Activated CD4-positive, CD25-positive, alpha-beta regulatory T cell treated with anti-CD3 and anti-CD28 coated beads, Interleukin-2, amount 50 U/mL, for 16 hours (primary cell): ENCODE data around the gene TMEM235.
A peak's percentile ranks its signal among the peaks of the same experiment; 100 is the strongest.
"Not testable (repeated sequence)": the region's sequence is repeated elsewhere in the genome, so short reads cannot be mapped to it uniquely, and the experiment has no call there.

Experiments
- DNase-seq: peaks from one replicate; pipeline ENCODE4 v3.0.0-alpha.2; 2020; ENCODE audit warnings: low read depth, low spot score

The TMEM235 gene

GRCh38 chr17:78238823-78239488 is 7.5 kb downstream of the TMEM235 start:
- DNase-seq: no peak

- no peak for DNase-seq
These were observed 8.1 kb downstream of the TMEM235 start for GRCh38 chr17:78239489-78239931.

DNA sequence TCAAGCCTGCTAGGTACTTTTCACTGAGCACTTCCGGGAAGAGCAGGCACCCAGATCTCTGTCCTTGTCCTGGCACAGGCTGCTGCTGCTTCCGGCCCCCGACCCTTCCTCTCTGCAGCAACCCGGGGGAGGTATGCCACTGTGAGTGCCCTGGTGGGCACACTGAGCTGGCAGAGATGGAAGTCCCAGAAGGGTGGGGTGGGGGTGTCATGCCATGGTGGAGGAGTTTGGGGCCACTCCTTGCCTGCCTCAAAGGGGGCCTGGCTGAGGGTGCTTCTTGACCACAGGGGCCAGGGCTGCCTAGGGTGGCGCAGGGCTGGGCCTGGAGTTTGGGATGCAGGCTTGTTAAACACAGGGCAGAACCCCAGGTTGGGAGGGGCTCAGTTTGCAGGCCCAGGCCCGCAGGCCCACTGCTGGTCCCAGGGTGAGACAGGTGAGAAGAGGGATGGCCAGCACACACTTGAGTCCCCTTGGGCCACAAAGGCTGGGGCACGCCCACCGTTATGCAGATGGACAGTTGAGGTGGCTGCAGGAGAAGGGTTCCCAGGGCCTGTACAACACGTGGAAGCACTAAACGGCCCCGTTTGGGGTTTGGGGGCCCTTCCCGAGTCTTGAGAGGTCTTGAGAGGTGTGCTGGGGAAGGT is 8.7 kb downstream of the TMEM235 start:
- no peak for DNase-seq

DNA sequence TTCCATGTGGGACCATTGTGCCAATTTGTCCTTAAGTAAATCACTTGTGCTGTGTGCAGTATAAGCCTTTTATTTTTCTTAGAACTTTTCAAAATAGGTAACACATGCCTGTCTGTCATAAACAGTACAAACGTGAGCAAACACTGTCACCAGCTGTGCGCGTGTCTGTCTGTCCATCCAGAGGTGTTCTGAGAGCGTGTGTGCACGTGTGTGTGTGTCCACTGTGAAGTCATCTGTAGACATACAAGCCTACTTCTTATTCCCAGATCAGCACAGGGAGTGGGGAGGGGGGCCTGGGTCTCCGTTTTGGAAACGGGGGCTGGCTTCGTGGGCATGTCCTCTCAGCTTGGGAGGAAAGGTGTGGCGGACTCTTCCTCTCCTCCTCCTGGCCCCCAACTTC is 9.4 kb downstream of the TMEM235 start:
- DNase-seq: no peak

- DNase-seq: no peak
These were observed 10.0 kb downstream of the TMEM235 start for GRCh38 chr17:78241277-78242023.

DNA sequence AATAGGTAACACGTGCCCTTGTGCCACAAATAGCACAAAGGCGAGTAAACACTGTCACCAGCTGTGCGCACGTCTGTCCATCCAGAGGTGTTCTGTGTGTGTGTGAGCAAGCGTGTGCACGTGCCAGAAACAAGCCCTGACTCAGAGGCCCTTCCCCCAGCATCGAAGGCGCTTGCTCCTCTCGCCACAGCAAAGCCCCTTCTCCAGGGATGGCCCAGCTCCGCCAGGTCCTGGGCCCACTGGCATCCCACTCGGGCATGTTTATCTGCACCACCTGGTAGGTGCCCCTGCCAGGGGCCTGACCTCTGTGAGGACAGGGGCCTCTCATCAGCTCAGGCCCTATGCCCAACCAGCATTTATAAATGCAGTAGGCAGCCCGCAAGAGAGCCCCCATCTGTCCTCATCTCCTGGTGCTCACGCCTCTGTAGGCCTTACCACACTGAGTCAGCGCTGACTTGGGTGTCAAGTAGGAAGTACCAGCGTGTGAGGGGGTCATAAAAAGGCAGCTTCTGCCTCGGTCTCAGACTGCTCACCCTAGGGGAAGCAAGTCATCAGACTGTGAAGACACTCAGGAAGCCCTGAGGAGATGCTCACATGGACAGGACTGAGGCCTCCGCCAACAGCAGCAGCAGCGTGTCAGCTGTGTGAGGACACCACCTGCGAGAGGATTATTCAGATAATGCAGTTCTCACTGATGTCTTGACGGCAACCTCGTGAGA is 10.8 kb downstream of the TMEM235 start:
- no peak for DNase-seq

- no peak for DNase-seq
These were observed 15.9 kb downstream of the TMEM235 start for GRCh38 chr17:78247304-78247703.

- DNase-seq: no peak
These were observed 16.9 kb downstream of the TMEM235 start for GRCh38 chr17:78248051-78248914.

DNA sequence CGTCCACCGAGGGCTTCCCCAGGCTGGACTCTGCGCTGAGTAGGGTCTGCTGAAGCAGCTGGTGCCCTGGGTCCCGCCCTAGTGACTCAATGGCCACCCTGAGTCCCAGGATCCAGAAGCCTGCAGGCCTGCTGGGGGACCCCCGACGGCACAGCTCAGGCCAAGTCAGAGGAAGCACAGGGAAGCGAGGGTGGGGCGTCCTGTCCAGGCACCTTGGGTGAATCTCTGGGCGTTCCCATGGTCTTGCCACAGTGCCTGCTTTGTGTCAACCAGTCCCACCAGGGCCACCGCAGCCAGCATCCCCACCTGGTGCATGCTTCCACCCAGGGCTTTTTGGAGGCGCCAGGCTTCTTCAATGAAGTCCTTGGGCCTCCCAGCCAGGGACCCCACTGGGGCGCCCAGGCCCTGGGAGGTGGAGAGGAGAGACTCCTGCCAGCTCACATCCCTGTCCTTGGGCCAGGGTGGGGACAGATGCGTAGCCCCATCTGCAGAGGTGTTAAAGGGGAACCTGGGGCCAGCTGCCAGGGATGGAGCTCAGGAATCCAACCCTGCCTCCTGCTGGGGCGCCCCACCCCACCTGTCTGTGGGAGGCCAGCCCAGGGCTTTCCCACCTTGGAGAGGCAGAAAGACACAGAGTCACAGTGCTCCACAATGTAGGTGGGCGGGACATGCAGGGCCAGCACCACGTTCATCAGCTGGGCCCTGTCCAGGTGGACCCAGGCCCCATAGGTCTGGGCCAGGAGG is 17.8 kb downstream of the TMEM235 start:
- no peak for DNase-seq

DNA sequence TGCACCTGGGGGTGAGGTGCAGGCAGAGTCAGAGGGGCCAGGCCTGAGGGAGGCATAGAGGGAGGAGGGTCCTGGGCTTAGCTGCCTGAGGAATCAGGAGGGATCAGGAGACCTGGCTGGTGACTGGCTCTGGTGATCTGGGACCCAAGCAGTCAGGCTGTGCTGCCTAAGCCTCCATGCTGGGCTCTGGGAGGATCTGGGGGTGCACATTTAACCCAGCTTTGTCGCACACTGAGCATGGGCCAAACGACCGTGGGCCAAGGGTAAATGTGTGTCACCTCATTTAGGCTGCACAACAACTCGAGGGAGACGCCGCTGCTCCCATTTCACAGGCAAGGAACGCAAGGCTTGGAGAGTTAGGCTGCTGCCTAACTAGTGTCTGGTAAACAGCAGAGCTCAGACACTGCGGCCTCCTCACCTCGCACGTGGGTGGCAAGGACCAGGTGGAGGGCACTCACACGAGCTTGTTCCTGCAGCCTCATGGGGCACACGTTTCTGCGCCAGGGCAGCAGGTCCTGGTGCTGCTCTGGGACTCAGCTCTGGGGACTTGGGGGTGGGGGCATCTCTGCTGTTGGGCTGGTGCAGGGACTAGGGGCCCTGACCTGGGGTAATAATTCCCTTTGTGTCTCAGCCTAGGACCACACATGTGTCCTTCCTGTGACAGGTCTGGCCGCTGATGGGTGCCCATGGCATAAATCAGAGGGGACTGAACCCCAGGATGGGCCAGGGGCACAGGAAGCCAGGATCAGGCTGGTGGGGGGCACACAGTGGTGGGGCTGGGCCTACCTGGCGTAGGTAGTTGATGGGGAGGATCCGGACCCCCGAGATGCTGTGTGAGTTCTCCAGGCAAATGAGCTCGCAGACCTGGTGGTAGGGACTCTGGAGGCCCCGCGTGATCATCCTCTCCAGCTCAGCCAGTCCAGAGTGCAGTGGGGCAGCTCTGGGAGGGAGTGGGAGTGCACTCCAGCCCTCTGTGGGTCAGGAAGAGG is 18.7 kb downstream of the TMEM235 start:
- DNase-seq: no peak

- DNase-seq: peak; percentile 67
These were observed 19.7 kb downstream of the TMEM235 start for GRCh38 chr17:78250891-78251772.

DNA sequence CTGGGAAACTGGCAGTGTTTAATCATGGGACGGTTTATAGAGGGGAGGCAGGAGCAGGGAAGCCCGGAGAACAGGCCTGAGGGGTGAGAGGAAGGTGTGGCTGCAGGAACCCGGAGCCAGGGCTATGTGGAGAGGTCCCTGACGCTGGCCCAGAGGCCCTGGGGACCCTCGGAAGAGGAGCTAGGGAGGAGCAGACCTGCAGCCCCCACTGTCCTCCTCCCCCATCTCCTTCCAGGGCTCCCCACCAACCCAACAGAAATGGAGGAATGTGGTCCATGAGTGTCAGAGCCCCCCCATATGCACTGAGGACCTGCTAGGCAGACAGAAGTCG is 20.3 kb downstream of the TMEM235 start:
- no peak for DNase-seq

GRCh38 chr17:78252111-78252634 is 20.7 kb downstream of the TMEM235 start:
- DNase-seq: peak; percentile 40

- no peak for DNase-seq
These were observed 21.5 kb downstream of the TMEM235 start for GRCh38 chr17:78252701-78253635.

DNA sequence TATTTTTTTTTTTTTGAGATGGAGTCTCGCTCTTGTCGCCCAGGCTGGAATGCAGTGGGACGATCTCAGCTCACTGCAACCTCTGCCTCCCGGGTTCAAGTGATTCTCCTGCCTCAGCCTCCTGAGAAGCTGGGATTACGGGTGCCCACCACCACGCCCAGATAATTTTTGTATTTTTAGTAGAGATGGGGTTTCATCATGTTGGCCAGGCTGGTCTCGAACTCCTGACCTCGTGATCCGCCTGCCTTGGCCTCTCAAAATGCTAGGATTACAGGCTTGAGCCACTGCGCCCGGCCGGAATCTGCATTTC is 22.2 kb downstream of the TMEM235 start:
- DNase-seq: not testable (repeated sequence)

DNA sequence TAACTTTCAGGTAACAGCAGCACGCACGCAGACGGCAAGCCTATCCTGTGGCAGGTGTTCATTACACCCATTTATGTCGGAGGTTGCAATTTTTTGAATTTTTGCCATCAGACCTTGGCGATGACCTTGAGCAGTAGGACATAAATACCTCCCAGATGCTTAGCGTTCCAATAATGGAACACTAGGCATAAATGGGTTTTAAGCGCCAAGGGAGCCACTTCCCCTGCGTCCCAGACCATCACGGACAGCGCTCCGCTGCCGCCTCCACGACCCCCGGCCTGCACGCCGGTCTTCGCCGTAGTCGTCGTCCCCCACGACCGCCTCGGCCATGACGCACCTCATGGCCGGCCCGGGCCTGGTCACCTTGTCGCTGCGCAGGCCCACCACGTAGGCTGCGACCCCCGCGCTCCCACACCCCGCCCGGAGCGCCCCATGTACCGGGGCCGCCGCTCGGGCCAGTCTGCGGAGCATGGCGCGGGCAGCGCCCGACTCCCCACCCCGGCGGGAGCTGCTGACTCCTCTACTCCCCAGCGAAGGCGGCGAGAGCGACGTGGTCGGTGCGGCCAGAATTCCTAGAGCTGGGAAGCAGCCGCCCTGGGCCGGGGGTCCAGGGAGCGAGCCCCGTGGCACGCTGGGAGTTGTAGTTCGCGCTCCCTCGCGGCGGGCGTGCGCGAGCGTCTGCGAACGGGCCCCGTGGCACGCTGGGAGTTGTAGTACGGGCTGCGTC is 22.7 kb downstream of the TMEM235 start:
- DNase-seq: peak; percentile 69
